ENCODE results near the gene MYEF2.

MYEF2 gene, protein sequence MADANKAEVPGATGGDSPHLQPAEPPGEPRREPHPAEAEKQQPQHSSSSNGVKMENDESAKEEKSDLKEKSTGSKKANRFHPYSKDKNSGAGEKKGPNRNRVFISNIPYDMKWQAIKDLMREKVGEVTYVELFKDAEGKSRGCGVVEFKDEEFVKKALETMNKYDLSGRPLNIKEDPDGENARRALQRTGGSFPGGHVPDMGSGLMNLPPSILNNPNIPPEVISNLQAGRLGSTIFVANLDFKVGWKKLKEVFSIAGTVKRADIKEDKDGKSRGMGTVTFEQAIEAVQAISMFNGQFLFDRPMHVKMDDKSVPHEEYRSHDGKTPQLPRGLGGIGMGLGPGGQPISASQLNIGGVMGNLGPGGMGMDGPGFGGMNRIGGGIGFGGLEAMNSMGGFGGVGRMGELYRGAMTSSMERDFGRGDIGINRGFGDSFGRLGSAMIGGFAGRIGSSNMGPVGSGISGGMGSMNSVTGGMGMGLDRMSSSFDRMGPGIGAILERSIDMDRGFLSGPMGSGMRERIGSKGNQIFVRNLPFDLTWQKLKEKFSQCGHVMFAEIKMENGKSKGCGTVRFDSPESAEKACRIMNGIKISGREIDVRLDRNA

DNA sequence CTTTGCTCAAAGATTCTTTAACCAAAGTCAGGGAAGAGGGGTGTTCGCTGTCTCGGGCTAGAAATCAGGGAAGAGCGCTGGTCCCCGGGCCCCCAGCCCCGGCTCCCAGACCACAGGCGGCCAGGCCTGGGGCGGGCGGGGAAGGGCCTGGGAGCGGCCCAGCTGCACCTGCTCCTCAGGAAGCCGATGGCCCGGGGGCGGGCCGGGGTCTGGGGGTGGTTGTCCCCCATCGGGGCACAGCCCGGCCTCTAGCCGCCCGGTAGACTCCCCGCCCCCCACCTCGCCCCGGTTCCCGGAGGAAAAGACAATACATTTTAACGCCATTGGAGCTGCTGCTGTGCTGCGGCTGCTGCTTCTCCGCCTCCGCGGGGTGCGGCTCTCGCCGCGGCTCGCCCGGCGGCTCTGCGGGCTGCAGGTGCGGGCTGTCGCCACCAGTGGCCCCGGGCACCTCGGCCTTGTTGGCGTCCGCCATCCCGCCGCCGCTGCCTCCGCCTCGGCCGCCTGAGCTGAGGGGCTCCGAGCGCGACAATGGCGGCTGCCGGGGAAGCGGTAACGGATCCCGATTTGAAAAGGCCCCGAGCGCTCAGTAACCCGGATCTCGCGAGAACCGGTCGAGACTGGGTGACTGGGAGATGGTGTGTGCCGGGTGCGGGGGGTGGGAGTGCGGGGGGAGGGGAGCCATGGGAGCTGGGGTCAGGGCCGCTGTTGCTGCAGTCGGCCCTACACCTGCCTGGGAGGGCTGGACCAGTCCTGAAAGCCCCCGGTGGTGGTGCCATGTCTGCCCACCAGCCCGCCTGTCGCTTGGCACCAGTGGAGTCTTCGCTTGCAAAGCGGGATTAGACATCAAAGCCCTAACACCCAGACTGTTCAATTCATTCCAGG, at the start of gene MYEF2:
TSS of gene MYEF2 (minus strand) at position 530 of the 882 bp plus-strand sequence. CDS start at position 472, 58 bp downstream.
- peak; percentile 56 to 96 (median 81) for DNase-seq

GRCh38 chr15:48225771-48226170, 47.7 kb upstream of the MYEF2 start:
- intact Hi-C loops (cut with DNase I): no loop called here
- DNase-seq: no peak

More for the DNA sequence above, at the start of gene MYEF2:
- intact Hi-C loops (cut with DNase I): no loop called here

DNA sequence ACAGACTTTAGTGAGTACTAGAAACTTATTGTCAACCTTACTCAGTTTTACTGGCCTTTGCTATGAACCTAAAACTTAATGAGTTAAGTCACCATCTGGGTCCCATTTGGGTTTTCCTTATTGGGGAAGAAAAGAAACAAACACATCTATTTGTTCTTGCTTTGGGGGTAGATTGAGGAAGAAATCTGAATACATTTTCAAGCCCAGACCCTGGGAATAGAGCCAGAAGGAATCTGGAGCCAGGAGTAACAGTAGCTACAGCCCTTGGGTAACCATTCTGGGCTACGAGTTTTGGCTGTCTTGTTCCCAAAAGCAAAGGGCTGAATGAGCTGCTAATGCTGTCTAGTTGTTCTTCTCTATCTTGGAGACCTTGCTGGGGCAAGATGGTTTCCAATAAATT, 44.5 kb upstream of the MYEF2 start:
- no peak for DNase-seq
- intact Hi-C loops (cut with DNase I): no loop called here

DNA sequence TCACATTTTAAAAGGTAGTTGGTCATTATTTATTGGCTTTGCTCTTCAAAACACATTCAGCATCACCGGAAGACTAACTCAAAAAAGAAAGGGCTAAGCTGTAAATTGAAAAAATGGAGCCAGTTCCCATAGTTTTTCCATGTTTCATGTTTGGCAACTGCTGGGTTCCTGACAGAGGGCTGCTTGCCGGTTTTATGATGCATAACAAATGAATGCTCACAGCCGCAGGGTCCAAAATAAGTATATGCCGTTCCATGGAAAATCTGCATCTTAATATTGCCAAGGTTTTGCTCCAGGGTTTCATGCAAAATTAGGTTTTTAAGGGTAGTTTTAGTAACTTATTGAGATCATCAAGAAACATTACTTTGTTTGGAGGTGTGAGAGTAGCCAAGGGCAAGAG, 43.8 kb upstream of the MYEF2 start:
- intact Hi-C loops (cut with DNase I): no loop called here
- DNase-seq: no peak

DNA sequence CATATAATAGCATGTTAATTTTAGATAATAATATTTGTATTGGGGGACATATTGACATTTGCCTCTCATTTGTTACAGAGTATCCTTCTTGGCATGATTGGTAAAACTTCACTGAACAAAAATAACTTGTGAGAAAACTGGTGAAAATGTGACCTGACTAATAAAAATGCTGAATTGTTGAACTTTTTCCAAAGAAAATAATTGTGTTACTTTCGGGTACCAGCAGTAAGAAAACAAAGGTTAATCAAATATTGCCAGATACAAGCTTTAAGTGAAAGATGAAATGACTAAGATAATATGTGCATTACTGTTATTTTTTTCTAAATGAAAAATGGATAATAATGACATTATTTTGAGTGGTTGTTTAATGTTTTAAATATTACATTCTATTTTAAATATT, 43.2 kb upstream of the MYEF2 start:
- intact Hi-C loops (cut with DNase I): no loop called here

GRCh38 chr15:48205981-48206380, 27.9 kb upstream of the MYEF2 start, which contains the start of gene SLC12A1:
TSS of gene SLC12A1 (plus strand) at chr15:48206302. CDS start at chr15:48207720, 1,418 bp downstream.
- no peak for DNase-seq
- intact Hi-C loops (cut with DNase I): no loop called here

More for the DNA sequence above, 43.2 kb upstream of the MYEF2 start:
- no peak for DNase-seq

DNA sequence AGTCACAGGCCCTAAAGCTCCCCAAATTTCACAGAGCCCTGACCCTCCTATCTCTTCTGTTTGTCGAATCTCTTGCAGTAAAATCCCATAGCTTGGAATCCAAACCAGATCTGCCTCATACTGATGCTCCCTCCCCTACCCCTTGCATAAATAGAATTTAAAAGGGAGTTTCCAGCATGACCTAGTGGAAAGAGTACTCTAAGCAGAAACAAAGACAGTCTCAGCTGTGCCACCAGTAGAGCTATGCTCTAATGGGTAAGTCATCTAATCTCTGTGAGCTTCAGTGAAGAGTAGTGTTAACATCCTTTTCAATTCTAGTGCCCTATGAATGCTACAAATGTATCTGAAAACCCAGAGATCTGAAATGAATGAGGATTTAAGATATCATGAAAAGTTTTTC, 24.0 kb upstream of the MYEF2 start:
- intact Hi-C loops (cut with DNase I): no loop called here
- no peak for DNase-seq

GRCh38 chr15:48191574-48192225, 13.6 kb upstream of the MYEF2 start, which contains the start of gene CTXN2:
TSS of gene CTXN2 (plus strand) at chr15:48191665. CDS start at chr15:48201301, 9,636 bp downstream.
- peak in 9 of 10 donors; percentile 10 to 90 (median 46) for DNase-seq
- intact Hi-C loops (cut with DNase I): no loop called here

DNA sequence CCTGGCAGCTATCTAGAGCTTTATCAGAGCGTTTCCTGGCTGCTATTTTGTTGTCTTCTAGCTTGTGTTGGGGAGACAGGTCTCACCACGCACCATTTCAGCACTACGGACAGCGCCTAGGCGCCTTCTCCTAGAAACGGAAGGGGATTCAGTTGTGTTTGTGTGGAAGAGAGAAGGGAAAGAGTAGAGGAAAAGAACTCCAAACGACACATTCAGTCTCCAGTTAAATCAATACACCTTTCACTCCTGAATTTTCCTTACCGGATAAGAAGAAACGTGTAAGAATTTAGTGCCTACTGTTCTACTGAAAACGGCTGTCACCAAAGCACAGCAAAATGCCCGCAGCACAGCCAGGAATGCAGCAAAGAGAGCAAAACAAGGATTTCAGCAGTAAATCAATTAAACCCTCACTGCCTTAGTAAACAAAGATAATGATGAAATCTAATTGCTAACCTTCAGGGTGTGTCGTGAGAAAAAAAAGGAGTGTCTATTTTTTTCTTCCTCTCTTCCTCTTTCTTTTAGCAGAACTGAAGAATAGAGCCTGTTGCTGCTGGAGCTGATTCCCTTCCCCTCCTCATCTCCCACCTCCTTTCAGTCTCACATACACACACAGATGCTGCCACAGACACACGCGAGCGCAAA, 13.0 kb upstream of the MYEF2 start:
- intact Hi-C loops (cut with DNase I): no loop called here
- peak in 9 of 10 donors; percentile 22 to 93 (median 56) for DNase-seq

DNA sequence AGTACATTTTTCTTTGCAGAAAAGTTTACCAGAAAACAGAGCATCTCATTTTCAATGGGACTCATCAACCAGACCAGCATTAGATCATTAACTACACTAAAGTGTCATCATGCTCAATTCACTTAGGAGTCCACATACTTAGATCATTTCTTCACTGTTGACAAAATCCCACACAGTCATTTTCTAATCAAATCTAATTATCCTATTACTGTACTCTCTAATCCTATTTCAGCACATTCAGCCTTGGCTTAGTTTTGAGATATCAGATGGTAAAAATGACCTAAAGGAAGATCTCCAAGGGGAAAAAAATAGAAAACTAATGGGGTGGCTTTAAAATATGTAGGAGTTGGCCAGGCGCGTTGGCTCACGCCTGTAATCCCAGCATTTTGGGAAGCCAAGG, 8.2 kb upstream of the MYEF2 start:
- intact Hi-C loops (cut with DNase I): no loop called here
- DNase-seq: no peak

DNA sequence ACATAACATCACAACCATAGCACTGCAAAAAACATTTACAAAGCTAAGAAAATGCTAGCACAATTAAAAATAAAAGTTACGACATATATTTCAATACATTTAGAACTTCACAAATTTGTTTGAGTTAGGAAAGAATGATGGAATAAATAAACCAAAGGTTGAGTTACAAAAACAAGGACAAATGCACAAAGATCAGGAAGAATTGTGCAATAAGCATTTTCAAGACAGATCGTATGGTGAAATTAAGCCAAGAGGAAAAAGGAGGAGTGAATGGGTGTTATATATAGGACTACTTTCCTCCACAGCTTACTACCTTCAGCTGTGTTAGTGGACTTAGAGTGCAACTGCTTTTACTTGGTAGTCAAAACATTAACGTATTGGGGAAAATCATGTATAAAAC, 7.4 kb upstream of the MYEF2 start:
- intact Hi-C loops (cut with DNase I): no loop called here
- no peak for DNase-seq

DNA sequence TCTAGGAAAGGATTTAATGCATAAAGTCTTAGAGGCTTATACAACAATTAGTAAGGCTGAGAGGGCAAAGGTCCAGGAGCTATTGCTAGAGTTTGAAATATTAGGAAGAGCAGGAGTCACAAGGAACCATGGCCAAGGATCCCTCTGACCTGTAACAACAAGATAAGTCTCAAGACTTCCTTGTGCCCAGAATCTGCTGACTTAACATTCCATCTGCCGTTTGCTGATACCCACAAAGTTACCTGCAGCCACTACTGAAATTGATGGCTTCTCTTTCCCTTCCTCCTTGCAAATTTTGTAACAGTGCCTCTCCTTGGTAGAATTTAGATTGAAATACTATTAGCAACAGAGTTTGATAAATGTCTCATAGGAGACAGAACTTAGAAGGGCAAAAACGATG, 4.7 kb upstream of the MYEF2 start:
- intact Hi-C loops (cut with DNase I): no loop called here
- DNase-seq: no peak

- intact Hi-C loops (cut with DNase I): no loop called here
Observed at GRCh38 chr15:48178648-48178931, 495 bp upstream of the MYEF2 start.

DNA sequence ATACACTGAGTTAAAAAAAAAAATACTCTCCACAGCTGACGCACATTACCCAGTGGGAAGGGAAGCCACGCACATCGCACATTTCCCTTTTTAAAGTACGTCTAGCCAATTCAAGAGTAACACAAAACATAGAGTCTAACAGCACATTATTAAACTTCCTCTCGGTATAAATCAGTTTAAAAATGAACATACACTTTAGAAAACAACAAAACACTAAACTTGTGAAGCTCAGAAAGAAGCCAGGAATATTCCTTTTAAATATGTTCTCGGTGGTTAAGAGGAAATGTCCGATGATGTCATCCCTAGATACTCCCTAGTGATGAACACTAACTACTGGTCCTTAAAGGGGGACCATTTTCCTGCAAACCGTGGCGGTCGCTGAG, 721 bp downstream of the MYEF2 start:
- intact Hi-C loops (cut with DNase I): no loop called here
- peak in 1 of 10 donors; percentile 33 for DNase-seq

More at GRCh38 chr15:48178648-48178931, 495 bp upstream of the MYEF2 start:
- DNase-seq: no peak

GRCh38 chr15:48176957-48177356, 1.1 kb downstream of the MYEF2 start:
- no peak for DNase-seq
- intact Hi-C loops (cut with DNase I): no loop called here

DNA sequence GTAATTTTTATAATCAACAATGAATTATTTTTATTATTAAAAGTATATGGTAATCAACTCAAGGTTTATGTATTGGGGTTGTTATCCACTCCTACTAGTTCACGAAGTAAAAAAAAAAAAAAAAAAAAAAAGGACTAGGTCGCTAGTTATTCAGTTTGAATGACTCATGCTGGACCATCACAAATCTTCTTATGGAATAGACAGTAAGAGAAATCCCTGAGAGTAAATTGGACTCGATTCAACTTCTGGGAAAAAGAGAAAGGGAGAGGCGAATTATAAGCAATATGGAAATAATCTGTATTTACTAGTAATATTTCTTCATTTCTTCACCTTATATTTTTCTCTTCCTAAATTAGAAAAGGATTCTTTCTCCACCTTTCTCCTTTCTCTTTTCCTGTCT, 2.0 kb downstream of the MYEF2 start:
- DNase-seq: no peak
- intact Hi-C loops (cut with DNase I): no loop called here

DNA sequence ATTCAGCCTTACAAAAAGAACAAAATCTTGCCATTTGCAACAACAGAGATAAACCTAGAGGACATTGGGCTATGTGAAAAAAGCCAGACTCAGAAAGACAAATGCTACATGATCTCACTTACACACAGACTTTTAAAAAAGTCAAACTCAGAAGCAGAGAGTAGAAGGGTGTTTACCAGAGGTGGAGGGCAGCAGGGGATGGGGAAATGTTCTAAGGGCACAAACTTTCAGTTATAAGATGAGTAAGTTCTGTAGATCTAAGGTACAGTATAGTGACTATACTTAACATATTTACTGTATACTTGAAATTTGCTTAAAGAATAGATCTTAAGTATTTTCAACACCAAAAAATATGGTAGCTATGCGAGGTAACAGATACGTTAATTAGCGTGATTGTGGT, 3.0 kb downstream of the MYEF2 start:
- intact Hi-C loops (cut with DNase I): no loop called here
- DNase-seq: no peak

- intact Hi-C loops (cut with DNase I): no loop called here
- no peak for DNase-seq
Observed at GRCh38 chr15:48170981-48171380, 7.1 kb downstream of the MYEF2 start.

- DNase-seq: no peak
- intact Hi-C loops (cut with DNase I): no loop called here
Observed at GRCh38 chr15:48168616-48169015, 9.5 kb downstream of the MYEF2 start.

DNA sequence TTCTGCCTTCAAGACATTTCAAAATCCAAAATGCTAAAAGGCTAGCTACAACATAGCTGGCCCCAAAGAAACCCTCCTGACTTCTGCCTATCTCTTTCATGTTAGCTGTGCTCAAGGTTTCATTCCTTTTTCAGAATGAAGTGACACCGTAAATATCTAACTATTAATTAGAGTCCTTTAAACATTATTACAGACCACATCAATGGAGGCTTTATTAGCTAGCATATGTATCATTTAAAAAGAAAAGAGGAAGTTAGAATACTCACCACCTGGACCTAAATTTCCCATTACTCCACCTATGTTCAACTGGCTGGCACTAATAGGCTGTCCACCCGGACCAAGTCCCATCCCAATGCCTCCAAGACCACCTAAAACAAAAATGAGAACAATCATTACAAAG, 24.6 kb downstream of the MYEF2 start:
- DNase-seq: no peak
- intact Hi-C loops (cut with DNase I): no loop called here
